GM19238 (cell line): ENCODE measurements around the gene EEF1G.
"Not testable (repeated sequence)": the region's sequence is repeated elsewhere in the genome, so short reads cannot be mapped to it uniquely, and the experiment has no call there.

Source experiments
- DNase-seq: peaks from one replicate; pipeline ENCODE4 v3.0.0; 2011; ENCODE audit warnings: low spot score; ENCODE audit not compliant: insufficient read length

EEF1G gene

DNA sequence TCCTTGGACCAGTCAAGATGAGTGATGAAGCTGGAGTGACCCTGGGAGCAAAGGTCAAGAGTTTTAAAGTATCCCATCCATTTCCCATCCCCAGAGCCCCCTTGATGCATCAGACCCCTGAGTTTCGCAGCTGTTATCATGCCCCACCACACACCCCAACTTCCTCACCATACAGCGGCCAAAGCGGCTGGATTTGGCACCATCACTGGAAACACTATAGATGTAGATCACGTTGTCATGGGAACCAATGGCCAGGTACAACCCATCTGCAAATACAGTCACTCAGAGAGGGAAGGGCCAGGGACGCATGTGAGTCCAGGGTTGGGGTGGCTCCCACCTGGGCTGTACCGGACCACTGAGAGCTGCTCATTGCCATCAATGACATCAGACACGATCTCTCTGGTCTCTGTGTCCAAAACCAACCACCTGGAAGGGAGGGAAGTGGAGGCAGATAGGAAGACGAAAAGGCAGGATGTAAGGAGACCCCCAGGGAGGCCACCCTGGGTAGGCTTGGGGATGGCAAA is 30.1 kb upstream of the EEF1G start:
- DNase-seq = no peak

GRCh38 chr11:62603072-62603408 is 29.3 kb upstream of the EEF1G start:
- no peak for DNase-seq

DNA sequence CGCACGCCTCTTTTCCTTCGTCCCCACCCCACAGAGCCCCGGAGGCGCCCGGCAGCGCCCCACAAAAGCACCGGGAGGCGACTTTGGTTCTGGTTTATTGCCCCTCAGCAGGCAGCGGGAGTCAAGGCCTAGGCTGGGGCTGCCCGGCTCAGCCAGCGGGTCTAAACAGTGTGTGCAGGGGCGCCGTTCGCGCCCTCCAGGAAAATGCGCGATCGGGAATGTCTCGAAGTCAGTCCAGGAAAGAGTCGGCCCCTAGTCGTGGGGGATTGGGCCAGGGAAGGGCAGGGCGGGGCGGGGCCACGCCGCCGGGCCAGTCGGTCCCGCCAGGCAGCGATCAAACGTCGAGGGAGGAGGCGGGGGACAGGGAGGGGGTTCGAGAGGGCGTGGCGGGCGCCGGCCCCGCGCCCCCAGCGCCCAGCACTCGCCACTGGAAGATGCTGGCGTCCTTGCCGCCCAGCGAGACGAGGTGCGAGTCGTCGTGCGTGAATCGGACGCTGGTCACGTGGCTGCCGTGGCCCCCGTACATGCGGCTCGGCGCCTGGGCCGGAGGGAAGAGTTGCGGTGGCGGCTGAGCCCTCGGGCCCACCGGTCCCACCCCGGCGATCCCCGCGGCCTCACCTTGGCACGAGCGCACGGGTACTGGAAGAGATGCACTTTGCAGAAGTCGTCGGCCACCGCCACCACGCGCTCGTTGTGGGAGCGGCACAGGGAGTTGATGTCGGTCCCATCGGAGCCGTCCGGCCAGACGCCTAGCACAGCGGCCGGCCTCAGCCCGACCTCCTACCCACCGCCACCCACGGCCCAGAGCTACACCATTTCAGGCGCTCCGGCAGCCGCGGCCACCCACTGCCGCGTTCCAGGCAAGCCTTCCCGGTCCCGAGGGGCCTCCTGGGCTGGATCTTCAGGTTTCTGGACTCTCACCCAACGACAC is 28.7 kb upstream of the EEF1G start:
- DNase-seq = no peak

GRCh38 chr11:62601372-62602140 is 27.9 kb upstream of the EEF1G start, which contains the start of gene MTA2:
MTA2 (minus strand) TSS chr11:62601865; CDS start chr11:62601450, 415 bp downstream.
- DNase-seq = peak; percentile 96

GRCh38 chr11:62601122-62601371 is 27.4 kb upstream of the EEF1G start:
- no peak for DNase-seq

GRCh38 chr11:62600367-62601121 is 26.9 kb upstream of the EEF1G start:
- no peak for DNase-seq

- DNase-seq = no peak
Observed at GRCh38 chr11:62599901-62600300, 26.2 kb upstream of the EEF1G start.

GRCh38 chr11:62599069-62599696 is 25.5 kb upstream of the EEF1G start:
- peak; percentile 97 for DNase-seq

DNA sequence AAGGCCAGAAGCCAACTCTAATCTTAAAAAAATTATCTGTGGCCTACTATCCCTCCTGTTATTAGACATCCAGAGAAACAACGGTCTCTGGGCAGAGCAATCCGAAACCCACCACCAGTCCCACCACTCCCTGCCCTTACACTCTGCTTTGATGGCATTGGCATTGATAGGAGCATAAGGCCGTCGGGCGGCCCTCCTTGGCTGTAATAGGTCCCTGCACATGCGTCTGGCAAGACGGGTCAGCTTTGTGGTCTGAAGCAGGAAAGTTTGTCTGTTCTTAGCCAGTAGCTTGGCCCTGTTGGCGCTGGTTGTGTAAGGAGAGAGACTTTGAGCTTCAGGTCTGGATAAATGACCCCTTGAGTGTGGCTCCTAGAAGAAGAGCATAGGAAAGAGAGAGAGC is 21.4 kb upstream of the EEF1G start:
- no peak for DNase-seq

DNA sequence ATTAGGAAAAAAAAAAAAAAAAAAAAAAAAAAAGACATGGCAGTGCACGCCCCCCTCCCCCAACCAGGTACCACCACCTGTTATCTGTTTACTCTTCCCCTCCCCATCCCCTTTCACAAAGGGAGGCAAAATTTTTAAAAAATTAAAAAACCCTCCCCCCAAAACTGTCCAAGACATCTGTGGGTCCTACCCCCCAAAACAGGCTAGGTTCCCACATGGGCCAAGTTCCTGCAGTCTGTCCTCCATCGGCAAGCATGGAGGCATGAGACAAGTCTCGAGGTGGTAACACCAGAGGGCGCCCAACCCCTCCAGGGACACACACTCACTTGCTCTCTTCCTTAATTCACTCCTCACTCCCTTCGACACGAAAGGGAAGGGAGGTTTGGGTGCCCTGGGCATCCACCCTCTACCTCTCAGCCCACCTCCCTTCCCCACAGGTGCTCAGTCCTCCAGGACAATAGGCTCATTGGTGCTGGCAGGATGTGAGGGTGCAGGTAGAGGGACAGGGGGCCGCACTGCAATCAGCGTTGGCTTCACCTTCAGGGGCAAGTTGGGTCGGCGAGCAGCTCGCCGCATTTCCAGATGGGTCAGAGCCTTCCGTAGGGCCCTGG is 19.8 kb upstream of the EEF1G start:
- DNase-seq = no peak

- DNase-seq = no peak
Observed at GRCh38 chr11:62592989-62593421, 19.3 kb upstream of the EEF1G start.

DNA sequence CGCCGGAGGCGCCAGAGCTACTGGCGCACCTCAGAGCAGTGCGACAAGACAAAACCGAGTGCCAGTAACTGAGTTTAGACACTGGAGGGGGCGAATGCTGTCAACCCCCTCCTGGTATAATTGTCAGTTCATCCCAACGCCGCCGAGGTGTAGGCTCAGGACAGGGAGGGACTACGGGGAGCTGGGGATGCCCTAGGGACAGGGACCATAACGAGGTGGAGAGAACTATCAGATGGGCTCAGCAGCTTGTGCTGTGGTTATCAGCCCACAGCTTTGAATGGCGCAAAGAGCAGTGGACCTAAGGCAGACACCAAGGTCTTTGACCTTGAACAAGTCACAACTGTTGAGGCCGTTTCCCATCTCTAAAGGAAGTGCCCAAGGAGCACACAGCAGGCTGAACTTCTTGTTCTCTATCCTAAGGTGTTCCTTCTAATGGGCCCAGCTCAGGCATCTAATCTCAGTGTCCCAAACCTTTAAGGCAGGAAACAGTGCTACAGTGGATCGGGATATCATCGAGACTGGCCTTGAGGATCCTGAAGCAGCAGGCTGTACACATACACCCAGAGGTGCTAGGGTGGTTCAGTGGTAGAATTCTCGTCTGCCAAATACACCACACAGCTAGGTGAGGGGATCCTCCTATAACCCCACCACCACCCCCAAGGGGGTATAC is 18.6 kb upstream of the EEF1G start:
- no peak for DNase-seq

DNA sequence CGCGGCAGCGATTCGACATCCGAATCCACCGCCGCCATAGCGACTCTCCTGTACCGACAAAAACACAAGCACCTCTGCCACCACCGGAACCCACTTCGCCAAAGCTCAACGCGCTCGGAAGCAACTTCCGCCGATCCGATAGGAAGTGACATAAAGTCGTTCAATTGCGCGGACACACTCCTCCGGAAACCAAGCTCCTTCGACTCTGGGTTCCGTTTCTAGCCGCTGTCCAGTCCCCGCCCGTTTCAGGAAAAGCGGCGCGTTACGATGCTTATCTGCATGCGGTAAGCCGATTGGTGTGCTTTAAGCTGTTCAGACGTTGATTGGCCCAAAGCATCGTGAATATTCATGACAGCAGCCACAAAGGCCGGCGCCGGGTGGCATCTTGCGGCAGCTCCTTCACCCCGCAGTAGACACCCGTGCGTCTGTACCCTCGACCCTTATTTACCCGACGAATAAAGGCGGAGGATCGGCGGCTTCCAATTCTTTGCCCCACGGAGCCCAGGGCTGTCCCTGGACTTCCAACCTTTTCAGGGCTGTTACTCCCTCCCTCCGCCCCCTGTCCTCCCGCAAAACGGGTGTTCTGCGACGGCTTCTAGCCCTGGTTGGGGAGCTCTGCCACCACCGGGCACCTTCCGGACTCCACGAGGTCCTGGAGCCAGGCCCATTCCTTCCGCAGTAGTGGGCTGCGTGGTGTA is 17.9 kb upstream of the EEF1G start, which contains the start of gene TUT1:
Gene TUT1 (minus strand): TSS at position 76 of the 698 bp plus-strand sequence. CDS start 38 bp downstream, at position 38.
- peak; percentile 89 for DNase-seq

GRCh38 chr11:62588966-62589637 is 15.4 kb upstream of the EEF1G start:
- DNase-seq = no peak

DNA sequence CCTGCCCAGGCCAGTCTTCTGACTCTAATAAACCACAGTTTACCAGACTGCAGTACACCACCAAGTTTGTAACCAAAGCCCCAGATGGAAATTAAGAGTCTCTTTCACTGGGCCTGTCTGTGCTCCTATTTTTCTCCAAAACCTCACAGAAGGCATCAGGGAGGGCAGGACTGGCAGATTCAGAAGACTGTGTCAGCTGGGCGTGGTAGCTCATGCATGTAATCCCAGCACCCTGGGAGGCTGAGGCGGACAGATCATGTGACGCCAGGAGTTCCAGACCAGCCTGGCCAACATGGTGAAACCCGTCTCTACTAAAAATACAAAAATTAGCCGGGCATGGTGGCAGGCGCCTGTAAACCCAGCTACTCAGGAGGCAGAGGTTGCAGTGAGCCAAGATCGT is 11.7 kb upstream of the EEF1G start:
- DNase-seq = not testable (repeated sequence)

GRCh38 chr11:62581735-62582134 is 8.0 kb upstream of the EEF1G start:
- not testable (repeated sequence) for DNase-seq

DNA sequence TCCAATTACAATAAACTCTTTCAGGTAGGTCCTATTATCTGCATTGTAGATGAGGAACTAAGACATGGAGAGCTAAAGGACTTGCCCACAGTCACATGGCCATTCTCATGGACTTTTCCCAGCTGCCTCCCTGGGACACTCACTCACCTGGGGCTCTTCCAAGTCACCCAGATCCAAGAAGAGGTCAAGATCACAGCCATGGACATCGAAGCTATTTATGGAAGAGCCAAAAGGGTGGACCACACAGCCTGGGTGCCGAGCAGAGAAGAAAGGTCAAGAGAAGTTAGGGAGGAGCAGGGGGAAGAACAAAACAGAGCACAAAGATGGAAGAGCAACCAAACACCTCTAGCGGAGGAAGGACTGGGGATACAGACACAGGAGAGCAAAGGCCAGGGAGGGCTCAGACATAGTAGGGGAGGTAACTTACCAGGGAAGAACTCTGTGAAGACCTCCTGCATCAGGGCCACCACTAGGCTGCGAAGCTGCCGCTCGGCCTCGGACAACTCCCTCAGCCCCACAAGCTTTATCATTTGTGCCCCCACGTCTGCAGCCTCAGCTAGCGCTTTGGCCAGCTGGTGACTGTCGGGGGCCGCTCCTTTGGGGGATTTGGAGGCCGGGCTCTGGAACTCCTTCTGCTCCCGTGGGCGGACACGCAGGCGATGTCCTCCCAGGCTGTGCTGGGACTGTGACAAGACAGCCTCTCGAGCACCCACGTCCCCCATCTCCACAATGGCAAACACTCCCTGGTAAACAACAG is 7.4 kb upstream of the EEF1G start:
- DNase-seq = no peak

DNA sequence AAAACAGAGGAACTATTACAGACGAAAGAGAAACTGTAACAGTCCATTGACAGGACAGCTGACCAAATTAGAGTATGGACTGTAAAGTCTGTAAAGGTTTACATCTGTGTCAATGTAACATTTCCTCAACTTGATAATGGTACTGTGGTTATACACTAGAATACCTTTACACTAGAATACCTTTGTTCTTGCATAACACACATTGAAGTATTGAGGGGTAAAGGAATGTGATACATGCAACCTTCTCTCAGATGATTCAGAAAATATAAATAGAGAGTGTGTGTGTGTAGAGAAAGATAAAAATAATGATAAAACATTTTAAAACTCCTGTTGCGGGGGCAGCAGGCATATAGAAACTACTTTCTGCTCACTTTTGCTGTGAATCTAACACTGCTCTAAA is 5.6 kb upstream of the EEF1G start:
- no peak for DNase-seq
